Fibroblast of lung (primary cell): Measurements from ENCODE around the gene MTSS2.

Experiments used
- EZH2 ChIP-seq: IDR thresholded peaks from 2 replicates; pipeline ENCODE4 v1.5.1; 2012; ENCODE audit warnings: low read length, control low read depth, mild to moderate bottlenecking; ENCODE audit errors: missing control alignments
- TF ChIP-seq, protein P1 (sequence below), 2 donors: IDR thresholded peaks in 1 of 2; conservative IDR thresholded peaks in 1 of 2; 1 replicate in 1 of 2; 2 replicates in 1 of 2; pipeline ENCODE4 v1.5.1; 2011 to 2012; ENCODE audit warnings: low read length in 2 of 2, control low read depth in 1 of 2, inconsistent platforms in 1 of 2, low read depth in 1 of 2, mild to moderate bottlenecking in 1 of 2

DNA sequence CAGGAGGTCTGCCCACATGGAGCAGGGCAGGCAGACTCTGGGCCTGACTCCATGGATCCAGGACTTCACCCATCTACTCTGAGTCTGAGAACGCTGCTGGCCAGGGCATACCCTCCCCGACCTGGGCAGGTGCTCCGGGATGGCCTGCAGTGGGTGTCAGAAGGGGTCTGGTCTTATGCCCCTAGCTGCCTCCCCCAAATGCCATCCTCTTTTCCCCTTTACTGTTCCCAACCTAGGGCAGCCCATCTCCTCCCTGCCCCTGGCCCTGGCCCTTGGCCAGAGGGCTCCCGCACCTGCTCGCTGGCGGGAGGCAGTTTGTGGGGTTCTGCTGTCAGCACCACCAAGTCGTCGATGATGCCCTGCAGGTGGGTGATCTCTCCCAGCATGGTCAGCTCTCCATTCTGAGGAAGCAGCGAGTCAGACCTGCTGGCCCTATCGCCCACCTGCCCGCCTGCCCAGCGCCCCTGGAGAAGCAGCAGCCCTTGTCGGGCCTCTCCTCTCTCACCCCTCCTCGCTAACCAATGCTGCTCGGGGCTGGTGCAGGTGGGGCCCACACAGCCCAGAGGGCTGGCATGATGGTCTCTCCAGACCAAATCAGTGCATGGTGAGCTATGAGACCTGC, 8.2 kb downstream of the MTSS2 start:
- TF ChIP-seq, protein P1, sequence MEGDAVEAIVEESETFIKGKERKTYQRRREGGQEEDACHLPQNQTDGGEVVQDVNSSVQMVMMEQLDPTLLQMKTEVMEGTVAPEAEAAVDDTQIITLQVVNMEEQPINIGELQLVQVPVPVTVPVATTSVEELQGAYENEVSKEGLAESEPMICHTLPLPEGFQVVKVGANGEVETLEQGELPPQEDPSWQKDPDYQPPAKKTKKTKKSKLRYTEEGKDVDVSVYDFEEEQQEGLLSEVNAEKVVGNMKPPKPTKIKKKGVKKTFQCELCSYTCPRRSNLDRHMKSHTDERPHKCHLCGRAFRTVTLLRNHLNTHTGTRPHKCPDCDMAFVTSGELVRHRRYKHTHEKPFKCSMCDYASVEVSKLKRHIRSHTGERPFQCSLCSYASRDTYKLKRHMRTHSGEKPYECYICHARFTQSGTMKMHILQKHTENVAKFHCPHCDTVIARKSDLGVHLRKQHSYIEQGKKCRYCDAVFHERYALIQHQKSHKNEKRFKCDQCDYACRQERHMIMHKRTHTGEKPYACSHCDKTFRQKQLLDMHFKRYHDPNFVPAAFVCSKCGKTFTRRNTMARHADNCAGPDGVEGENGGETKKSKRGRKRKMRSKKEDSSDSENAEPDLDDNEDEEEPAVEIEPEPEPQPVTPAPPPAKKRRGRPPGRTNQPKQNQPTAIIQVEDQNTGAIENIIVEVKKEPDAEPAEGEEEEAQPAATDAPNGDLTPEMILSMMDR (conservative IDR thresholded peaks at IDR 0.05 in 1 of 2, IDR thresholded peaks at IDR 0.05 in 1 of 2; ENCODE audit: low read depth in 1 of 2, low read length in 2 of 2): no peak
- no peak for TF ChIP-seq EZH2
